ENCODE data around the gene BANK1. TPM values are rescaled to one million over a fixed set of nuclear protein-coding genes. Genes with fewer than 3 reads are reported as not detected.

BANK1 gene
- polyA plus RNA-seq, 3 donors: 2.7 to 2.9 (median 2.9) TPM

- DNase-seq (ENCODE audit: extremely low read depth in 1 of 11, low read depth in 9 of 11, low spot score in 4 of 11): no peak
These were observed 158.4 kb downstream of the BANK1 start for GRCh38 chr4:101948951-101949350.

GRCh38 chr4:101950258-101950979, 159.9 kb downstream of the BANK1 start:
- DNase-seq (ENCODE audit: extremely low read depth in 1 of 11, low read depth in 9 of 11, low spot score in 4 of 11): no peak

GRCh38 chr4:101952985-101953384, 162.5 kb downstream of the BANK1 start:
- DNase-seq (ENCODE audit: extremely low read depth in 1 of 11, low read depth in 9 of 11, low spot score in 4 of 11): no peak

GRCh38 chr4:101953949-101954348, 163.4 kb downstream of the BANK1 start:
- DNase-seq (ENCODE audit: extremely low read depth in 1 of 11, low read depth in 9 of 11, low spot score in 4 of 11): peak in 2 of 11 donors; percentile 16 to 25

DNA sequence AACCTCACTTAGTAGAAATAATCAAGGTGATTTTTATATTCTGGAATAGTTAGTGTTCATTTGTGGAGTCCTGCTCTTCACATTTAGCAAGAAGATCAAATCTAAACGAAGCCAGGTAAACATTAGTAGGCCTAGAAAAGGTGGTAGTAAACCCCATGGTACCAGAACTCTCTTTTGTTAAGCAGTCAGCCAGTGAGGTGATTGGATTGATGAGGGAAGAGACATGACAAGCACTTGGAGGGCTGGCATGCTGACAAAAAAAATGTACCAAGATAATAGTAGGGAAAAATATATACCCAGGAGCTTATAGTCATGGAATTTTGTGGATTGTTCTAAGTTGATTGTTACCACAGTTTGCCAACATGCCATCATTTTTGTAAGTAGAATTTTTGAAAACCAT, 163.8 kb downstream of the BANK1 start:
- DNase-seq (ENCODE audit: extremely low read depth in 1 of 11, low read depth in 9 of 11, low spot score in 4 of 11): no peak

DNA sequence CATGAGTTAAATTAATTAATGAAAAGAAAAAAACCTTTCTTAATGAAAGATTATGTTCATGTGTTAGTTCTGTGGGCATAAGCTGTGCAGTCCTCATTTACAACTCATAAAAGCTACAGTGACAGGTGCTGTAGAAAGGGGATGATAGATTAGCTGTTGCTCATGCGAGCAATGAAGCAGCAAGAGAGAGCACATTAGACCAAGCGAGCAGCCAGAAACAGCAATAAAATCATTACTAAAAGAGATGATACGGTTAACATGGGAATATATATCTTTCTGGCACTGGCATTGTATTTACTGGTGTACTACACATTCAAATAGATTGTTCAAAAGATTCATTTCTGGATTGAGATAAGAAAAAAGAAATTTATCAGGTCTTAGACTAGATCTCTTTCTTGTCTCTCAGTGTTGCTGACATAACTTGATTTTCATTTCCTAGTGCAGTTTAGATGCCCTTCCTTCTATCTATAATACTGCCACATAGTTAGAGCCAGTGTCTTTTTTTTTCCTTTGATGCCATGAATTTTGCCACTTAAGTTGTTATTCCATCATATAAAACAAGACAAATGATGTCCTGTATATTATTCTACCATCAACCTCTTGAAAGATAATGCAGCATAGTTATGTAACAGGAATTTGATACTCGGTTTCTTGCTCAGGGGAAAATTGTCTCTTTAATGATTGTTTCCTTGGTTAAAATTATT, 164.6 kb downstream of the BANK1 start:
- peak in 3 of 11 donors; percentile 6 to 22 (median 12) for DNase-seq (ENCODE audit: extremely low read depth in 1 of 11, low read depth in 9 of 11, low spot score in 4 of 11)

GRCh38 chr4:101956068-101956825, 165.7 kb downstream of the BANK1 start:
- DNase-seq (ENCODE audit: extremely low read depth in 1 of 11, low read depth in 9 of 11, low spot score in 4 of 11): no peak

GRCh38 chr4:101958547-101958946, 168.0 kb downstream of the BANK1 start:
- DNase-seq (ENCODE audit: extremely low read depth in 1 of 11, low read depth in 9 of 11, low spot score in 4 of 11): no peak

DNA sequence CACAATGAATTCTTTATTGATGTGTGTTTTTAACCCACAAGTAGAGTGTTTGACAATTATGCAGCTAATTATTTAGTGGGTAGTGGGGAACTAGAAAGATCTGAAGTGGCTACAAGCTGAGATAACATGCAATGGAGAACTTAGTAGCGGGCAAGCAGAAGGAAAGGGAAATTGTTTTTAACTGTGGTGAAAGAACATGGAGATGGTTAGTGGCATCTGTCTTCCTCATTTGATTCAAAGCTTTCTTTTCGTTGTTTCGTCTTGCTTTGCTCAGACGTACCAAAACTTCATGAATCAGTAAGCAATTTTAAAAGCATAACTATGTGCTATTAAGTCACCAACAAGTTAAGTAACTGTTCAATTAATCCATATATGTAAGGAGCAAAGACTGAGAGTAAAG, 169.9 kb downstream of the BANK1 start:
- DNase-seq (ENCODE audit: extremely low read depth in 1 of 11, low read depth in 9 of 11, low spot score in 4 of 11): no peak

GRCh38 chr4:101961144-101961543, 170.6 kb downstream of the BANK1 start:
- DNase-seq (ENCODE audit: extremely low read depth in 1 of 11, low read depth in 9 of 11, low spot score in 4 of 11): no peak

GRCh38 chr4:101967697-101968346, 177.3 kb downstream of the BANK1 start:
- no peak for DNase-seq (ENCODE audit: extremely low read depth in 1 of 11, low read depth in 9 of 11, low spot score in 4 of 11)

DNA sequence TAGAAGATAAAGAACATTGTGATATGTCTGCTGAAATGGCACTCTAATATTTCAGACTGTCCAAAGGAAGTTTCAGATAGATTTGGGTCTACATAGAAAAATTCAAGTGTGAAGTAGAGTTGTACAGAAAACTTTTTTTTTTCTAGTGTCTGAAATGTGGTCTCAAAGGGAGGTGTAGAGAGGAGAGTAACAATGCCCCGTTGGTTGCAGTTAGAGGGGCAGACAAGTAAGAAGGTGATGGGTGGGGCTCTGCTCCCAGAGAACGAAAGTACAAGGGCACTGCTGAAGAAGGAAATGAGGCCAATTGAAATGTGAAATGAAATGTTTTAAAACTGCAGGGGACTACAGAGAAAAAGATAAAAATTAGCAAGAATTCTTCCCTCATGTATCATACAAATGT, 177.8 kb downstream of the BANK1 start:
- DNase-seq (ENCODE audit: extremely low read depth in 1 of 11, low read depth in 9 of 11, low spot score in 4 of 11): no peak

DNA sequence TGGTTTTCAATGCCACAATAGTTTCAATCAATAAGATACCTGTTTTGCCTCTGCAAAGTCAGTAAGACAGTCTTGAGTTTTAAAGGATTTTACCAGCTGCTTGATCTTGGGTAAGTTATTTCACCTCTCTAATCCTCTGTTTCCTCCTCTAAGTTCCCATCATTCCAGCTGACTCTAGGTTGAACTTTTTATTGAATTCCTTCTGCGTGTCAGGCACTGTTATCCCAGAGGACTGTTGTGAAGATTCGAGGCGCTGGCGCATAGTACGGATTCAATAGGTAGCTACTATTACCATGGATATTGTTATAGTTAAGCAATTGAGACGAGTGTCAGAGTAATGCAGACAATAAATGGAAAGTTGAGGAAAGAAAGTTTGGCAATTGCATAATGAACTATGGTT, 179.4 kb downstream of the BANK1 start:
- DNase-seq (ENCODE audit: extremely low read depth in 1 of 11, low read depth in 9 of 11, low spot score in 4 of 11): no peak

GRCh38 chr4:101970547-101971155, 180.1 kb downstream of the BANK1 start:
- no peak for DNase-seq (ENCODE audit: extremely low read depth in 1 of 11, low read depth in 9 of 11, low spot score in 4 of 11)

- no peak for DNase-seq (ENCODE audit: extremely low read depth in 1 of 11, low read depth in 9 of 11, low spot score in 4 of 11)
These were observed 182.3 kb downstream of the BANK1 start for GRCh38 chr4:101972791-101973190.

- no peak for DNase-seq (ENCODE audit: extremely low read depth in 1 of 11, low read depth in 9 of 11, low spot score in 4 of 11)
These were observed 182.8 kb downstream of the BANK1 start for GRCh38 chr4:101973361-101973760.

- no peak for DNase-seq (ENCODE audit: extremely low read depth in 1 of 11, low read depth in 9 of 11, low spot score in 4 of 11)
These were observed 186.5 kb downstream of the BANK1 start for GRCh38 chr4:101977076-101977475.

DNA sequence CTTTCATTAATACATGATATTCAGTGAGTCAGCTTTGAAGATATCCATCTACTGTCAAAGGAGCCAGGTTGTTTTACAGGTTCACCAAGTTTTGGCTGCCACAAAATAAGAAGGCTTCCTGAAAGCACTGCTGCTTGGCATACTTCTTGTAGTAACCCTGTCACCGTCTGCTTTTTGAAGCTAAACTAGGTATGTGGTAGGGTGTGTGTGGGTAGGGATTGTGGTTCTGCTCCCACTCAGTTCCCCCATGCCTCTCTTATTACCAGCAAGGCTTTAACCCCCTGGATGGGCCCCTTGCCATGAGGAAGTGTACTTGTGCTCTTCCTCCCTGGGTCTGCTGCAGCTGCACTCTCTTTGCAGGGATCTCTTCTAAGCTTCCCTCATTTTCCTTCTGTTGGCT, 191.2 kb downstream of the BANK1 start:
- peak in 5 of 11 donors; percentile 1 to 24 (median 19) for DNase-seq (ENCODE audit: extremely low read depth in 1 of 11, low read depth in 9 of 11, low spot score in 4 of 11)

GRCh38 chr4:101983835-101984234, 193.3 kb downstream of the BANK1 start:
- DNase-seq (ENCODE audit: extremely low read depth in 1 of 11, low read depth in 9 of 11, low spot score in 4 of 11): no peak

Data from renal cortex interstitium (tissue), 11 donors.